ENCODE measurements around the gene CHST8.
"Not testable (repeated sequence)": the region's sequence is repeated elsewhere in the genome, so short reads cannot be mapped to it uniquely, and the experiment has no call there.

The CHST8 gene

GRCh38 chr19:33647146-33647545 is 25.4 kb downstream of the CHST8 start:
- DNase-seq: no peak

- DNase-seq: no peak
Measured at GRCh38 chr19:33649627-33650305, 28.0 kb downstream of the CHST8 start.

- DNase-seq: no peak
Measured at GRCh38 chr19:33653684-33654083, 31.9 kb downstream of the CHST8 start.

GRCh38 chr19:33654840-33655508 is 33.2 kb downstream of the CHST8 start:
- no peak for DNase-seq

GRCh38 chr19:33659835-33660234 is 38.1 kb downstream of the CHST8 start:
- DNase-seq: no peak

GRCh38 chr19:33660410-33661124 is 38.8 kb downstream of the CHST8 start:
- DNase-seq: no peak

GRCh38 chr19:33661336-33661735 is 39.6 kb downstream of the CHST8 start:
- DNase-seq: no peak

- no peak for DNase-seq
Measured at GRCh38 chr19:33662391-33663092, 40.8 kb downstream of the CHST8 start.

- not testable (repeated sequence) for DNase-seq
Measured at GRCh38 chr19:33663316-33663715, 41.6 kb downstream of the CHST8 start.

- DNase-seq: no peak
Measured at GRCh38 chr19:33664744-33665143, 43.0 kb downstream of the CHST8 start.

GRCh38 chr19:33665776-33666595 is 44.2 kb downstream of the CHST8 start:
- no peak for DNase-seq

- no peak for DNase-seq
Measured at GRCh38 chr19:33667141-33667650, 45.4 kb downstream of the CHST8 start.

- DNase-seq: no peak
Measured at GRCh38 chr19:33667881-33668280, 46.1 kb downstream of the CHST8 start.

- DNase-seq: no peak
Measured at GRCh38 chr19:33668968-33669367, 47.2 kb downstream of the CHST8 start.

GRCh38 chr19:33669376-33669775 is 47.6 kb downstream of the CHST8 start:
- DNase-seq: no peak

GRCh38 chr19:33670398-33670797 is 48.6 kb downstream of the CHST8 start:
- DNase-seq: no peak

- no peak for DNase-seq
Measured at GRCh38 chr19:33671211-33671610, 49.5 kb downstream of the CHST8 start.

GRCh38 chr19:33673258-33673875 is 51.6 kb downstream of the CHST8 start:
- no peak for DNase-seq

GRCh38 chr19:33673996-33674625 is 52.4 kb downstream of the CHST8 start:
- no peak for DNase-seq

- DNase-seq: no peak
Measured at GRCh38 chr19:33674626-33675367, 53.0 kb downstream of the CHST8 start.
